Stimulated activated CD4-positive, alpha-beta T cell treated with anti-CD3 and anti-CD28 coated beads, Interleukin-1b, Interleukin-23, amount 100 ng/mL, for 48 hours (primary cell): ENCODE results near the gene CDK5RAP3.
"Not testable (repeated sequence)": the region's sequence is repeated elsewhere in the genome, so short reads cannot be mapped to it uniquely, and the experiment has no call there.

Source experiments
- DNase-seq: peaks from one replicate; pipeline ENCODE4 v3.0.0-alpha.2; 2020

Gene CDK5RAP3

DNA sequence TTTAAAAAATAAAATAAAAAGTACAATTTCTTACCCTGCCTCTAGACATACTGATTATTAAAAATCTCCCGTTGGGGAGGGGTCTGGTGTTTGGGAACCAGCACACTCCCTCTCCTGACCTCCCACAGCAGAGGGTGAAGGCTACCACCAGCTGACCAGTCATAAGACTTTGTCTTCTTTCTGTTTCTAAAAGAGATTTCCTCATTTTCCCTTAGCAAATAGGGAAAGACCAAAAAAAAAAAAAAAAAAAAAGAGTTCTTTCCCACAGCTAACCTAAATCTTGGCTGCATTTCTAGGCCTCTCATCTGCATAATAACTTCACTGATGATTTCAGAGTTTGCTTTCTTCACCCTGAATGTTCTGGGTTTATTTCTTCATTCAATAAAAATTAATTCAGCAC lies 30.3 kb downstream of the CDK5RAP3 start:
- no peak for DNase-seq

DNA sequence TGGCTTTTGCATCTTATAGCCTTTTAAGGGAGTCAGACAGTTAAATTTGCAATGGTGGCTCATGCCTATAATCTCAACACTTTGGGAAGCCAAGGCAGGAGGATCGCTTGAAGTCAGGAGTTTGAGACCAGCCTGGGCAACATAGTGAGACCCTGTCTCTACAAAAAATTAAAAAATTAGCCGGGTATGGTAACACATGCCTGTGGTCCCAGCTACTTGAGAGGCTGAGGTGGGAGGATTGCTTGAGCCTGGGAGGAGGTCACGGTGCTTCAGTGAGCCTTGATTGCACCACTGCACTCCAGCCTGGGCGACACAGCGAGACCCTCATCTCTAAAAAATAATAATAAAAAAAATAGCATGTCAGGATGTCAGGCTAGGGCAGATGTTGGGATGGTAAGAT lies 30.7 kb downstream of the CDK5RAP3 start:
- not testable (repeated sequence) for DNase-seq

DNA sequence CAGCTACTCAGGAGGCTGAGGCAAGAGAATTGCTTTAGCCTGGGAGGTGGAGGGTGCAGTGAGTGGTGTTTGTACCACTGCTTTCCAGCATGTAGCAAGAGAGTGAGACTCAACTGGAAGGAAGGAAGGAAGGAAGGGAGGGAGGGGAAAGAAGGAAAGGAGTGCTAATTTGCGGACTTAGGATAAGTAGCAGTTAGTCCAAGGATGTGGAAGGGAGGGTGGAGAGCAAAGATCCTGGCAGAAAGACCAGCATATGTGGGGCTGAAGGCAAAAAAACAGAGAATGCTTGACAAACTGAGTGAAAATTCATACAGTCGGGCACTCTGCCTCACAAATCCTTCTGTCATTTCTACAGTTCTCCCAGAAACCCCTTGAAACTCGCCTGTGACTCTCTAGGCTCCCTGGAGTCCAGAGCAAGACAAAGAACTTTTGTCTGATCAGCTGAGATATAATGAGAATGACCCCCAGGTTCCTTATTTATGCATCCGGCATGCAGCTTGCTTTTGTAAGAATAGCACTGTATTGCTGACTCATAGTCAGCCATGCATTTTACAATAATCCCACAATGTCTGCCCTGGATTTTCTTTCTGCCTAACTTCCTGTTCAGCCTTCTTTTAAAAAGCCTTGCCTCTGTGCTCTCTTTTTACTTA lies 31.5 kb downstream of the CDK5RAP3 start:
- DNase-seq, result no peak

DNA sequence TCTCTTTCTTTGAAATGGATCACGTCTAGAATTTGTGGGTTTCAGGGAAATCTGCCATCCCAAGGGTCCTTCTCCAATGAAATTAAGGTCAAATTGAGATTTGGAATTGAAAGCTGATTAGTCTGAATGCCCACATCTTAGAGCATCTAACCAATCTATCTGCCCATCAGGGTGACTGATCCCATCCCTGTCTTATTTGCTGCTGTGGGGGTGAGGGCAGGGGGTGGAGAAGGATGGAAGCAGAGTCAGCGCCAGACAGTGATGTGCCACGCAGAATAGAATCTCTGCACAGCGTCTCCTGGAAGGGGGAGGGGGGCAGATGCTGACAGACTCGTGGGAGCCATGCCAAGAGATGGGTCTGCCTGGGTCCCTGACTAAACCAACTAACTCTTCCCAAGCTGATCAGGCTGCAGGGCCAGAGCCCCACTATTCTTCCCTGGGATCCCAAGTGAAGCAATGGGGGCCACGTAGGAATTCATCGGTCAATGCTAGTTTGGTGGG lies 32.1 kb downstream of the CDK5RAP3 start:
- no peak for DNase-seq

DNA sequence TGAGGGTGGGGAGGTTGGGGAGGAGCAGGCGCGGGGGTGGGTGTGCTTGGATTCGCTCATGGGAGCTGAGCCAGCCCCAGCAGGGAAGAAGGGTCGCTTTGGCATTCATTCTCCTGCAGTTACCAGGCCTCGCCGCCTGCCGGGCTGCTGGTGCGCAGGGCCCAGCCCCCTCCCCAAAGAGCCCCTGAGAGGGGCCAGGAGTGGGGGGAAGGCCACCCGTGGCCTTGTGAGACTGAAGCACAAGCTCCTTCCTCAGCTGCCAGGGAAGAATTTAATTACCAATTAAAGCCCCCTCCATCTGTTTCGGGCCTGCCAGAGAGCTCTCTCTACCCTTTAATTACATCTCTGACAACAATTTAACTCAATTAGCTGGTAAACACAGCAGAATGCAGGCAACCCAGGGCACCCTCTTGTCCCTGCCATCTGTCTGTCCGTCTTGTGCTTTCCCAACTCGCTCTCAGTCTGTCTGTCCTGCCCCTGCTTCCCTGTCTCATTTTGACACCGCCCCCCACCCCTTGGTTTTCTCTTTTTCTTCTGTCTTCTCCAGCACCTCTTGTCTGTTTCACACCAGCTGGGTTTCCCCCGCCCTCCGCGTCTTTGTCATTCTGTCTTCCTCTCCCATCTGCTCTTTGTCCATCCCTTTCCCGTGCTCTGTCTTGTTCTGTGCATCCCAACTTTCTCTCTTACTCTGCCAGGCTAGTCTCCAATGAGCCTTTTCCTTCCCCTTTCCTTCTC lies 32.7 kb downstream of the CDK5RAP3 start:
- DNase-seq, result no peak

DNA sequence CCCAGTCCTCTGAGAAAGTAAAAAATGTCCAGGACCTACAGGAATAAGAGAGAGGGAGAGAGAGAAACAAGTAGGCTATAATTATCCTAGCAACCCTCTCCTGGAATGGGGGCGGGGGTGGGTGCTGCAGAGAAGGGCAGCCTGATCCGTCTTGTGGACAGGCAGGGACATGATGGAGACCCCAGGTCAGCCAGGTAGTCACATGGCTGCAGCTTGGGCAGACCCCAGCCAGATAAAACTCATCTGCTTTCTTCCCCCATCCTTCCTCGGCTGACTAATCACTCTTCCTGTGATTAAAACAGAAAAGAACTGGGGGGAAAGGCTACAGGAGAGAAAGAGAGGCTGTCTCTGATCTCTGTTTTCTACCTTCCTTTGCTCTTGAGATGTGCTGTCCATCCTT lies 34.1 kb downstream of the CDK5RAP3 start:
- DNase-seq, result no peak

DNA sequence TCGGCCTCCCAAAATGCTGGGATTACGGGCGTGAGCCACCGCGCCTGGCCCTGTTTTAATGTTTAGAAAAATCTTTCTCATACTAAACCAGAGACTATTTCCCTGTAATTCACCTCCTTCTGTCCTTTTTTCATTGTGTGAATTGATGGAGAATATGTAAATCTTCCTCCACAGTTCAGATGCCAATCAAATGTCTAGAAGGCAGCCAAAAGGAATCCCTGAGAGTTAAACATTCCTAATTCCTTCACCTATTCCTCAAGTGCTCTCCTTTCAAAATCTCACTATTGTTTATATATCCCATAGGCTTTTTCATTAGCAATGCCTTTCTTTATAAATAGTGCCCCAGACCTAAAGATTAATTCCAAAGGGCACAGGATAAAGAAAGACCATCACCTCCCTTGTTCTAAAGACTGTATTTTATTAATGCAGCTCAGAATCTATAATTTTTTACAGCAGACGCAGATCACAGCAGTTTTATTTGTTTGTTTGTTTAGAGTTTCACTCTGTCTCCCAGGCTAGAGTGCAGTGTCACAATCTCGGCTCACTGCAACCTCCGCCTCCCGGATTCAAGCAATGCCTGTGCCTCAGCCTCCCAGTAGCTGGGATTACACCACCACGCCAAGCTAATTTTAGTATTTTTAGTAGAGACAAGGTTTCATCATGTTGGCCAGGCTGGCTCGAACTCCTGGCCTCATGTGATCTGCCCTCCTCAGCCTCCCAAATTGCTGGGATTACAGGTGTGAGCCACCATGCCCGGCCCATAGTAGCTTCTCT lies 36.2 kb downstream of the CDK5RAP3 start:
- no peak for DNase-seq

DNA sequence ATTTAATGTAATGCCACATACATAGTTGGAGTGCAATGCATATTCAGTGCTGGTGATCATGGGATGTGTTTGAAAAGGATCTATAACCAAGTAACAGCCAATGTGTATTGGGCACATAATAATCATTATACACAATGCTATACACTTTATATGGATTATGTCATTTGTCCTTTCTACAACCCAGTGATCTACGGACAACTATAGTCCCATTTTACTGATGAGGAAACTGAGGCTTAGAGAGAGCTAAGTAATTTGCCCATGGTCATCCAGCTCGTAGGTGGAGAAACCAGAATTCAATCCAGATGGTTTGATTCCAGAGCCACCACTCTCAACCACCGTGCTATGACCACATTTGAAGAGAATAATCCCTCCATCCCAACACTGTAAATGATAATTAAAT lies 39.3 kb downstream of the CDK5RAP3 start:
- no peak for DNase-seq

DNA sequence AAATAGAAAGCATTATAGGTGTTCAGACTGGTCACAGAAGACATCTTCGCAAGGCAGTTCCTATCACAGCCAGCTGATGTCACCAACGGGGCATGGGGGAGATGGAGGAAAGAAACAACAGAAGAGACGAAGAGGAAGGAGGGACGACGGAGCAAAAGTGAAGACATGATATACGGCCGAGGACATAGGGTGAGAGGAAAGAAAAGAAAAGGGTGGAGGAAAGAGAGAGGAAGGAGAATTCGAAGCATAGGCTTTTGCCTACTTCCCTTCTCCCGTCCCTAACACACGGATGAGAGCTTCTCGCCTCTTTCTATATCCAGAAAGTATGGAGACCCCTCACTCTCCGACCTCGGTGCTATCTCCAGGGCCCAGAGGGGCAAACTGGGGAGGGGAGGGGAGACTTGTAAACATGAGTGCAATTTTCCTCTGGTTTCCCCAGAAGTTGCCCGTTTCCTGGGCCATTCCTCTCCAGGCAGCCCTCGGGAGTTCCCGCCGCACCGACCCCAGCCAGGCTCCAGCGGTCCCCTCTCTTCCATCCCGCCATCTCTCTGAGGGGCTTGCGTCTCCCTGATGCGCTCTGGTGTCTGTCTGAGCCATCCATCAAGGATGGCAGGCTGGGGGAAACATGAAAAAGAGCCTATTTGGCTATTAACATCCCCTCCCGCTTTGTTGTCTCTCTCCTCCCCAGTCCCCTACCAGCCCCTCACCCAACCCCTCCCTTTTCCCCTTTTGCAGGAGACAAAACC lies 40.7 kb downstream of the CDK5RAP3 start:
- peak; percentile 51 for DNase-seq

DNA sequence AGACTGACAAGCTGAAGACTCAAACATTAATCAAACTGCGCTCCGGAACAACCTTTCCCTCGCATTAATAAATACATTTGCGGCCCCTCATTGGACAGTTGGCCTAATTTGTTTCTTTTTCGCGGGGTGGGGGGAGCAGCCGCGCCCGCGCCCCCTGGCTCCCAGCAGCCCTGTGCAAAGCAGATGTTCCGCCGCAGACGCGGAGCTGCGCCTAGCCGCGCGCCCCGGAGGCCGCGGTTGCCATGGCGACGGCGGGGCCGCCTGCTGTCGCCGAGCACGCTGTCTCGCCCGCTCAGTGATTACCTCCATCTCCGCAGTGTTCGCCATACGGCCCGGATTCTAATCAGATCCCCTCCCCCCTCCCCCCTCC lies 41.2 kb downstream of the CDK5RAP3 start:
- DNase-seq, result peak; percentile 54

DNA sequence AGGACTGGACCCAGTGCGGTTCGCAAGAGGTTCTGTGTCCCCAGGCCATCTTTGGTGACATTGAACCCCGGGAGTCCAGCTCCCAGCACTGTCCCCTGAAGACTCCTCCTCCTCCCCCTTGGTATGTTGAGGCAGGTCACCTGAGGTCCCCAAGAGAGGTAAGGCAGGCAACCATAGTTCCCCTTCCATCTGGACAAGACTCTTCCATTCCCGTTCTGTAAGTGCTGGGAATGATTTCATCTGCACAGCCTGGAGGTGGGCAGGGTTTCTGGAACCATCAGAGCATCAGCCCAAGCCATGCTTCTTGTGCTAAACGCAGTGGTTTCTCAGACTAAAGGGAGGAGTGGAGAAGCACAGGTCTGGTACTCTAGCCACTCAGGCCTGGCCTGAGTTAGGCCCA lies 41.7 kb downstream of the CDK5RAP3 start:
- DNase-seq, result no peak

DNA sequence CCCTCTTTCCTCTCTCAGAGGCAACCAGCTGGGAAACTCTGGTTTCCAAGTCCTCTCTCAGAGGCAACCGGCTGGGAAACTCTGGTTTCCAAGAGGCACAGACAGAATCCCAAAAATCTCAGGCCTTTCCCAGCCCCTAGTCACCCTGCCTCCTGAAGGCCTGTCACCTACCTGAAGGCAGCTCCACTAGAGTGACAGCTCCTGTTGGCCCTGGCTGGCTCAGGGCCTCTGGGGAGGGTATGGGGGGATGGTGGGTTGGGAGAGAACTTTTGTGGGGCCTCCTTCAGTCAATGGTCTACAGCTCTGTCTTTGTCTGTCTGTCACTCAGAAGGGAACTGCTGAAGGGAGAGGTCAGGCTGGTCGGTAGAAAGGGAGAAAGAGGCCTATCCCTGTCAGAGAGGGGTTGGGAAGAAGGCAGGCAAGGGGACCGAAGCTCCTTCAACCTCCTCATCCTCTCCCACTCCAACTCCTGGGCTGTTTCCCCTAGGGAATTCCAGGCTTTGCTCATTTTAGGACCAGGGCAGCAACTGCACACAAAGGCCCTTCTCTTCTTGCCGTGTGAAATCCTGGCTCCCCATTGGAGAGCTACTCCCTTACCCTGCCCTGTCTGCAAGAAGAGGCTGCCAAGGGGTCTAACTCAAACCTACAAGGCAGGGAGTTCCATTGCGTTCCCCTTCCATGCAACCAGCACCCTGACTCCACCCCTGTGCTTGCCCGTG lies 43.1 kb downstream of the CDK5RAP3 start:
- no peak for DNase-seq

DNA sequence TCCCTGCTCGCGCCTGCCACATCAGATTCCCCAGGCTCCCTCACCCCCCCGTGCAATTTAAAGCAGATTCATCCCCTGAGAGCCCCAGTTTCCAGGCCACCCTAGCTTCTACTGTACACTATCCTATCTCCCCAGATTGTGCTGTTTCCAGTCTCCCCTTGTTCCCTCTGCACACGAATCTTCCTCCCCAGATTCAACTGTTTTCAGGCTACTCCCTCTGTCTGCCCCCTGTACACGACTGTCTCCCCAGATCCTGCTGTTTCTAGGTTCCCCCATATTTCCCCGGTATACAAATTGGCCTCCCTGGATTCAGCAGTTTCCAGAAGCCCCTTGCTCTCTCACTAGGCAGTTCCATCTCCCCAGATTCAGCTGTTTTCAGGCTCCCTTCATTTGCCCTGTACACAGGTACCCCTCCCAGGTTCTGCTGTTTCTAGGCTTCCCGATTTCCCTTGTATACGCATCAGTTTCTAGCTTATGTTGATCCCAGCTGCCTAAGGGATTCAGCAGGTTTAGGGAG lies 43.7 kb downstream of the CDK5RAP3 start:
- DNase-seq, result no peak

DNA sequence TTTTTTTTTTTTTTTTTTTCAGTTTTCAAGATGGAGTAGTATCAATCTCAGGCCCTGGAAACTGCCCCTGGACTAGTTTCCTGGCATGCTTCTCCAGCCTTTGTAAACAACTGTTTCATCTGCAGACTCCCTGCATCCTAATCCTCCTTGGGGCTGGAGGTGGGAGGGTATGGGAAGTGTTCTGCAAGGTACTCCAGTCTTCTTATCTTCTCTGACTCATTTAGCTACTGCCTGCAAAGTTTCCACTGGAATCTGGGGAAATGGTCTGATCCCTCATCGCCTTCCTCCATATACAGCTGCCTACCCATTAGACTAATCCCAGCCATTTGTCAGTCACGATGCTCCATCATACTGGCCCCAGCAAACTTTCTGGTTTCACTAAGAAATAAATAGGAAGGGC lies 45.2 kb downstream of the CDK5RAP3 start:
- DNase-seq, result no peak

DNA sequence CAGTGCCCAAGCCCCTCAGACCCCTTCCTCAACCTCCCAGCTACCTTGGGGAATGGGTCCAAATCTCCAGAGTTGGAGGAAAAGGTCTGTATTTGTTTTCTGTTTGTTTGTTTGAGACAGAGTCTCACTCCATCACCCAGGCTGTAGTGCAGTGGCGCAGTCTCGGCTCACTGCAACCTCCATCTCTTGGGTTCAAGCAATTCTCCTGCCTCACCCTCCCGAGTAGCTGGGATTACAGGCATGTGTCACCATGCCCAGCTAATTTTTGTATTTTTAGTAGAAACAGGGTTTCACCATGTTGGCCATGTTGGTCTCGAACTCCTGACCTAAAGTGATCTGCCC lies 46.9 kb downstream of the CDK5RAP3 start:
- not testable (repeated sequence) for DNase-seq

DNA sequence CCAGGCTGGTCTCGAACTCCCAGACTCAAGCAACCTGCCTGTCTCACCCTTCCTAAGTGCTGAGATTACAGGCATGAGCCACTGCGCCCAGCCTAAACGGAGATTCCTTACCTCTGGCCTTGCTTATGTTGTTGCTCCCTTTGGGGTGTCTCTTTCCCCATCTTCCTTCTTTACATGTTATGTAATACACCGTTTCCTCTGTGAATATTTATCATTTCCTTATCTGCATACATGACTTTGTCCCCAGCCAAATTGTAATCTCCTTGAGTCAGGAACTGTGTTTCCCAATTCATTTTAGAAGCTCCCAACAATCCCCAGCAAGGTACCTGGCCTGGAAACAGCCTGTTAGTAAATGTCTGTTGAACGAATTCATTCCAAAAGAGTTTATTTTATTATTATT lies 51.0 kb downstream of the CDK5RAP3 start:
- no peak for DNase-seq

DNA sequence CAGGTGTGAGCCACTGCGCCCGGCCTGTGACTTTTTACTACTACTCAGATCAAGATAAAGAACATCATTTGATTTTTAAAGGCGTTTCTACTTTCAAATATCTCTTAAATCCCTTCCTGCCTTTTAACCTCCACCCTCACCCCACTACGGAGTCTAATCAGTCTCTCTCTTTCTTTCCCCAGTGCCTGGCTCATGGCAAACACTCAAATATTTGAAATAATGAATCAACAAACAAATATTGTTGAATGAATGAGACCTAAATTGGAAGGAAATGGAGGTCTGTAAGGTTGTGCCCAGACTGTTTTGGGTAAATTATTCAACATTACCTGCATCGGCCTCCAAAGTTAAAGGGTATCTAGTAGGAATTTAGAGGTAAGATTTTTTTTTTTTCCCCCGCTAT lies 52.0 kb downstream of the CDK5RAP3 start:
- DNase-seq, result no peak

DNA sequence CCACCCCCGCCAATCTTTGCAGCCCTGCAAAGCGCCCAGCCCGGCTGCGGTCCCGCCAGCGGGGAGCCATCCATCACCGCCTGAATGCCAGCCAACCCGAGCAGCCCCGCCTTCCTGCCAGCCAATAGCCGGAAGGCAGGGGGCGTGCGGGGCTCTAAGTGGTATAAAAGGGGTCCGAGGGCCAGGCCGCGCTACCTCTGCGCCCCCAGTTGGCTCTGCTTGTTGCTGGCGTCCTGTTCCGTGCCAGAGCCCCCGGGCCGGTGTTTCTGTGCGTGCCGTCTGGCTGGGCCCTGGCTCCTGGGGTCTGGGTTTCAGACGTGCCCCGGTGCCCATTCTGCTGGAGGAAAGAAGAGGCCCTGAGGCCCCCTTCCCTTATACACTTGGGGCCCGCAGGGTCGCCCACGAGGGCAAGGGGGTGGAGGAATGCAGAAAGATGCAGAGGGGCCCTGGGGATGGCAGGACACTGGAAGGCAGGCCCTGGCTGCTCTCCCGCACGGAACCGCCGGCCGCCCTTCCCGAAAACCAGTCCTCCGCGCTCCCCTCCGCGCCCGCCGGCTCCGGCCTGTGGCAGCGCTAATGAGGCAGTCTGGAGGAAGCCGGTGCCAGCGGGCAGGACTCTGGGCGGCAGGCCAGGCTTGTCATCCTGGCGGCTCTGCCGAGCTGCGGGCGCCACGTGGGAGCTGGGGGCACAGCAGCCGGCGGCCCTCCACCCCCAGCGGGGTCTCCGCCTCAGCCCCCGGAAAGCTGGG lies 52.7 kb downstream of the CDK5RAP3 start:
- peak; percentile 38 for DNase-seq

DNA sequence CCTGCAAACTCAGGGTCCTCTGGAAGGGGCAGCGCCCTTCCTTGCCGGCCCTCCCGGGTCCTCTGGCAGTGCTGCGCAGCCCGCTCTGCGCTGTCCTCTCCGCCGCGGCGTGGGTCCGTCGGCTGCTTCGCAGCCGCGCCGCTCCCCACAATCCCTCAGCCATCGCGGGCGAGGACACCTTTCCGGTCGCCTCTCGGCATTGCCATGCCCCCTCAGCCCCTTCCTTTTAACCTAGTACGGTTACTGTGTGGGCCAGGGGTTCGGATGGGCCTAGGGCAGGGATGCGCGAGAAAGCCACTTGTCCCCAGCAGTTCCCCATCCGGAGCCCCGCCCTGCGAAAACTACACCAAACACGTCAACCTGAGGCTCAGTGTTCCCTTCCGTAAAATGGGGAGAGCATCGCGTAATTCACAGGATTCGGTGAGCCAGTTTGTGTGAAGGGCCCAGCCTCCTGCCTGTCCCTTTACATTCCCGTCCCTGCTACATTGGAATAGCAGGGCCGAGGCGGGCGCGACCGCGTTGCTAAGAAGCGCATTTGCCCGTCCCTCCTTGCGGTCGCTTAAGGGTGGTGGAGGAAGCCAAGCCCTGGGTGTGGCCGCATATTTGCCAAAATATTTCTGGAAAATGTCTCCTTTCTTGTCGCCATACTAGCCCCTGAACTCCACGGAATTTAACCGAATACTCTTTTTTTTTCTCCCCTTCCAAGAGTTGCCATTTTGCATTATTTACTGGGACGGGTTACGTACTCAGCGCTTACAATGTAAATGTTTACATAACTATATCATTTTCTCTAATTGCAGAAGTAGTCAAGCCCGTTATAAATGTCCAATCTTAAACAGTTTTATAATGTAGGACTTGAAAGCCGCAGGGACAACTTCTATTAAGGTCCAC lies 53.5 kb downstream of the CDK5RAP3 start:
- peak; percentile 25 for DNase-seq
